HG02759 (cell line): Measurements from ENCODE around the gene PARP9.
"Not testable (repeated sequence)": the region's sequence is repeated elsewhere in the genome, so short reads cannot be mapped to it uniquely, and the experiment has no call there.

Experiments
- ATAC-seq: cut with Tn5 transposase; IDR thresholded peaks from one replicate; pipeline ENCODE4 v1.9.1; 2021; ENCODE audit warnings: mild to moderate bottlenecking, moderate library complexity; ENCODE audit not compliant: unreplicated experiment

The PARP9 gene

DNA sequence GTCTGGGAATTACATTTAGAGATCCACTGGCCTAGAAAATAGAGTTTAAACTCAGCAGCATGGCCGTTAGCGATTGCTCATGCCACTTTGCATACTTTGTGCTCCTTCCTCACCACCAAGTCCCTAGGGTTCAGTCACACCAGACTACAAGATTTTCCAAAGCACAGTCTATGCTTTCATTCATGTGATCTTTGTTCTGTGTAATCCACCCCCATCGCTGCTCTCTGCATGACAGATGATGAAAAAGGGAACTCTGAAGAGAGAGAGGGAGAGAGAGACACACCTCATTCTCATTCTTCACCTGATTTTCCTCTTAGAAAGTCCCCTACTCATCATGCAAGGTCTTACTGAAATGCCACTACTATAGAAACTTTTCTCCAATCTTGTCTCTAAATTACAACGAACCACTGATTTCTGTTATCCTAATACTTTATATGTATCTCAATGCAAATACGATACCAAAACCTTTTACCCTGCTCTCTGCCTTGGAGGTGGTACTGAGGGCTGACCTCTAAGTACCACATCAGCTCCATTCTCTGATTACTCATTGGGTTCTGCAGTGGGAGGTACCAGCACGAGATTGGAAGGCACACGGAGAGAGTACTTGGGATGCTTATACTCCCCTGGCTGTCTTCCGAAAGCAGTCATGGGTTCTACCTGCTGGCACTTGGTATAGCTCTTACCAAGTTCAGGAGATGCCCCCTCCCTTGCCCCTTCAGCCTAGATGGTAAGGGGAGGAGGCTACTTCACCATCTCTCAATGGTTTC lies 12.3 kb upstream of the PARP9 start:
- peak; percentile 88 for ATAC-seq

GRCh38 chr3:122572940-122573412 lies 8.9 kb upstream of the PARP9 start:
- ATAC-seq, result no peak

DNA sequence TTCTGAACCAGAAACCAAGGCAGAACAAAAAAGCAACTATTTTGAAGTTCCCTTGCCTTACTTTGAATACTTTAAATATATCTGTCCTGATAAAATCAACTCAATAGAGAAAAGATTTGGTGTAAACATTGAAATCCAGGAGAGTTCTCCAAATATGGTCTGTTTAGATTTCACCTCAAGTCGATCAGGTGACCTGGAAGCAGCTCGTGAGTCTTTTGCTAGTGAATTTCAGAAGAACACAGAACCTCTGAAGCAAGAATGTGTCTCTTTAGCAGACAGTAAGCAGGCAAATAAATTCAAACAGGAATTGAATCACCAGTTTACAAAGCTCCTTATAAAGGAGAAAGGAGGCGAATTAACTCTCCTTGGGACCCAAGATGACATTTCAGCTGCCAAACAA lies 4.7 kb upstream of the PARP9 start:
- ATAC-seq, result no peak

DNA sequence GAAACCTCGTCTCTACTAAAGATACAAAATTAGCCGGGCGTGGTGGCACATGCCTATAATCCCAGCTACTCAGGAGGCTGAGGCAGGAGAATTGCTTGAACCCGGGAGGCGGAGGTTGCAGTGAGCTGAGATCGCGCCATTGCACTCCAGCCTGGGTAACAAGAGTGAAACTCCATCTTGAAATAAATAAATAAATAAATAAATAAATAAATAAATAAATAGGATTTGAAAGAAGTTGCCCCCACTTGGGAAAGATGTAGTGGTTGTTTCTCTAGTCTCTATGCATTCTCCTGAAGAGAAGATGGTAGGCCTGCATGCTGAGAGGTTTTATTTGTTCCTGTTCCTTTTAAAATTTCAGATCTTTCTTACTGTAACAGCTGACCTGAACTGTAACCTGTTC lies 4.0 kb upstream of the PARP9 start:
- ATAC-seq, result not testable (repeated sequence)

DNA sequence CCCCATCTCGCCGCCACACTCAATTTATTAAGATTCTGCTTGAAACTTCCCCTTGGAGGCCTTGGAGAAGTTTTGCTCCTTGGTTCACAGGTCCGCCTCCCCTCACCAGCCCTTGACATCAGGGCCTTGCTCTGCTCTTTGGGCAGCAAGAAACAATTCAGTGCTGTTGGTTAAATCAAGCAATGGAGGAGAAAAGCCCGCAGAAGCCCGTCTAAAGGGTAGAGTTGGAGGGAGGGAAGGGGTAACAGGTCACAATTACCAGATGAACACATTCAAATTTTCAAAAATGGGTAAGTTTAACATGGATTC lies 429 bp downstream of the PARP9 start:
- ATAC-seq, result peak; percentile 27

DNA sequence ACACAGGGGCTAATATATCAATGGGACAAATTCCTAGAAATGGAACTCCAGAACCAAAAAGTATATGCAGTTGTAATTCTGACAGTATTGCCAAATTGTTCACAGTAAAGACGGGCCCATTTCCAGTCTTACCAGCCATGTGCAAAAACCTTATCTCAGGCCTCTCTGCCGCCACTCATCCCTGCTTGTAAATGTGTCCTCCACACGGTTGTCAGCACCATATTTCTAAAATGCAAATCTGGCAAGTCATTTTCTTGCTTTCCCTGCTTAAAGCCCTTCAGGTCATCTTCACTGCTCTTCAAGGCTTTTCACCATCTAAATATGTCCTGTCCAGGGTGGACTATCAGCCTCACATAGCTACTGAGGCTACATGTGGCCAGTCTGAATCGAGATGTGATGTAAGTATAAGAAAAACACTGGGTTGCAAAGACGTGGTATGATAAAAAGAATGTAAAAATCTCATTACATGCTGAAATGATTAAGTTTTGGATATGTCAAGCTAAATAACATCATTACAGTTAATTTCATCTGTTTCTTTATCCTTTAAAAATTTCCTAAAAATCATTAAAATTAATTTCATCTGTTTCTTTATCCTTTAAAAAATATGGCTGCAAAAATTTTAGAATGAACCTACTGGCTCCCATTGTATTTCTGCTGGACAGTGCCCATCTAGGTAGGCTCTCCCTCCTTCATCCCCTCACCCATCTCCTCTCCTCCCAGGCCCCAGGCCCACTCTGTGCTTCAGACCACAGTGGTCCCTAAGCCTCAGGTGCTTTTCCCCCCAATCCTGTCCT lies 980 bp downstream of the PARP9 start:
- no peak for ATAC-seq

- no peak for ATAC-seq
These were observed 3.4 kb downstream of the PARP9 start for GRCh38 chr3:122560680-122561079.

DNA sequence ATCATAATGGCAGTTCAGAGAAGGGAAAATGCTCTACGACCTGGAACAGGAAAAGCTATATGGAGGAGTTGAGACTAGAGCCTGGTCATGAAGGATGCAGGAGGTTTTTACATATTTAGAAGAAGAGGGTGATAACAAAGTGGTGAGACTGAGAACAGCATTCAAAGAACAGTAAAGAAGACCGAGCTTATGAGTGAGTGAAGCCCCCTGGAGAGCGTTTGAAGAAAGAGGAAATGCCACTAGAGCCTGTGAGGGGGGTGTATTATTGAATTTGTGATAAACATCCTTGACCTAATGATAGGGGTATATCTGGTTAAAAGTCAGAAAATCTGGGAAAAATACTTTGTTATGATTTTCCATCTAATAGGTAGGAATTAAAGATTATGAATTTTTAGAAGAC lies 4.2 kb downstream of the PARP9 start:
- ATAC-seq, result no peak

DNA sequence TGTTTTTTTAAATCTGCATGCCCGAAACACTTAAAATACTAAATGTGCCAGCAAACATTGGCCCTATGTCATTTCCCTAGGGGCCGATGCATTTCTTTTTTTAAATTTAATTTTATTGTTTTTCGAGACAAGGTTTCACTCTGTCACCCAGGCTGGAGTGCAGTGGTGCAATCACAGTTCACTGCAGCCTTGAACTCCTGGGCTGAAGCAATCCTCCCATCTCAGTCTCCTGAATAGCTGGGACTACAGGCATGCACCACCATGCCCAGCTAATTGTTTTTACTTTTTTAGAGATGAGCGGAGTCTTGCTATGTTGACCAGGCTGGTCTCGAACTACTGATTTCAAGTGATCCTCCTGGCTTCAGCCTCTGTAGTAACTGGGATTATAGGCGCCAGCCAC lies 5.5 kb downstream of the PARP9 start:
- no peak for ATAC-seq

GRCh38 chr3:122557356-122557755 lies 6.7 kb downstream of the PARP9 start:
- ATAC-seq, result no peak

DNA sequence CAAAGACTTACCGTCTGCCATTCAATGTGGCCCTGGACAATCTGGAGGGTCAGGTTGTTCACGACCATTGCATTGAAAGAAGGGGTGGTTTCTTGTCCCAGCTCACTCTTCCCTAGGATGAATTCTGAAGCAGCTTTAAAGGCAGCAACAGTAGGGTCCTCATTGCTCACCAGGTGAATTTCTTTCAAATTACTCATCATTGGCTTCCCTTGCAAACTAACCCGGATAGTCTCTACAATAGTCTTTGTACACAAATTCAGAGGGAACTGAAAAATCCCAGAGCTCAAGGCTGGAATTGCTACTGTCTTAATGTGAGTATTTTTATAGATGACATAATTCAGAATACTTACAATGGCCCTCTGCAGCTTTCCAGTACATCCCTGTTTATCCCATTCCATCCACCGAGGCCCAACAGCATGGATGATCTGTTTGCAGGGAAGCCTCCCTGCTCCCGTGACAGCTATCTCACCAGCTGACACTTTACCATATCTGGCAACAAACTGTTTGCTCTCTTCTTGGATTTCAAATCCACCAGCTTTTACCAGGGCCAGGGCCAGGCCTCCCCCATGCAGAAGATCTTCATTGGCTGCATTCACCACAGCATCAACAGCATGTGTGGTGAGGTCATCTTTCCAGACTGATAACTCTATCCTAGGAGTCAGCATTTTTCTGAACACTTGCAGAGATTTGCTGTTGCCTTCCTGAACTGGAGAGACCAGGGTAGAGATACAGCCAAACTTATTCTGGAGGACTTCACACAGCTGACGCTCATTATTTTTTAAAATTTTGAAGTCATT lies 8.6 kb downstream of the PARP9 start:
- ATAC-seq, result no peak

DNA sequence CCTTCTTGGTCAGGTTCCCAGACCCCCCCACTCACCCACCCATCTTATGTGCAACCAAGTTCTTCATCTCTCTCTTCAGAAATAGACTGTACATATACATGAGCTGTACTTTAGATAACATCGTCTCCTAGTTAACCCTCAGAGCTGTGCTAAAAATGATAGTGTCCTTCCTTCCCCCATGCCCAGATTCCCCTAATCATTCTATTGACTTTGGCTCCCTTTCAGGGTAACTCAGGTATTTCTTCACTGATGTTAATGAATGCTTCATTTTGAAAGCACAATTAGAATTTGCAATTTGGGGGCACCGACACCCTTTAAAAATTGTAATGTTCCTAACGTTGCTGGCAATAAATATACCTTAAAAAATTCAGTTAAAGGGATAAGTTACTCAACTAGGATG lies 10.9 kb downstream of the PARP9 start:
- ATAC-seq, result no peak

DNA sequence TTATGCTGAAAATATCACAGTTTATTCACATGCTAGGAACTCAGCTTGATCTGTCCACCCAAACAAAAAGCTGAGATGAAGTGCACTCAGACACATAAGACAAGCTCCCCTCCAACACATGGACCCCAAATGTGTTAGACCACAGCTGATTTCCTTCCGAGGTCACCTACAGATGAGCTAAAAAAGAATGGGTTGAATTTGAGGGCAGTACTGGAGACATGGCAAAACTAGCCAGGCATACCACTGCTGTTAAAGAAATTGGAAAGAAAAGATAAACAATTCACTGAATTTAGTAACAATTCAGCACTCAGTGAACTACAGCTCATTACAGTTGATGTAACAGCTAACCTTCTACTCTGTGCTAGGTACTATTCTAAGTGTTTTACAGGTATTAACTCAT lies 15.5 kb downstream of the PARP9 start:
- no peak for ATAC-seq

- no peak for ATAC-seq
These were observed 16.0 kb downstream of the PARP9 start for GRCh38 chr3:122548076-122548475.

GRCh38 chr3:122546151-122546550 lies 17.9 kb downstream of the PARP9 start:
- no peak for ATAC-seq

- no peak for ATAC-seq
These were observed 25.1 kb downstream of the PARP9 start for GRCh38 chr3:122538956-122539490.

DNA sequence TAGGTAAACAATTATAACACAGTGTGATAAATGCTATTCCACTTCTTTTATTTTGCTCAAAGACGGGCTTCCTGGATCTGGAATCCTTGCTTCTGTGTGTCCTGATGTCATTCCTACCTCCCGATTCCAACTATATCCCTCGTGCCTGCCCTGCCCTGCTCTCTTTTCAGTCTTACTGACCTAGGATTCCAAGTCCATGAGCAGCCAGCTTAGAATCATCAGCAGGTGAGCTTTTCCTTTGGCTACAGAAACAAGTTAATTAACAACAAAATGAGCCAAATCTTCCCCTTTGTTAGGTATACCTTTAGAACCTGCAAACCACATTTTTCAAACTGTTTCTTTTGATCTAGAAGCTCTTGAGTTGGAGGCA lies 27.5 kb downstream of the PARP9 start:
- ATAC-seq, result no peak

- no peak for ATAC-seq
These were observed 28.0 kb downstream of the PARP9 start for GRCh38 chr3:122535964-122536631.

DNA sequence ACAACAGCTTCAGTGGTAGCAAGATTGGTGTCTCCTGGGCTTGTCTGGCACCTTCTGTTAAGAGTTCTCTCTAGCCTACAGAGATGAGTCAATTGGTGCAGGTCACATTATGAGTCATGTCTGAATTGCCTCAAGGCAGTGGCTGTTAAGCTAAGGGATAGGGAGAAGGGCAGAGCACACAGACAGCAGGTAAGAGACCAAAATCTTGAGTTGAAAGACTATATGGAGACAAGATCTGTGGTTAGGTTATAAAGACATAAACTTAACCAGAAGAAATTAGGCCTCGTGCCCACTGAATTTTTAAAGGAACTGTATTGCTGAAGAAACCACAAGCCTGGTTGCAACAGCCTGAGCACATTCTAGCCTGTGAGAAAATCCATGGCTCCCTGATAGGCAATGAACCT lies 30.2 kb downstream of the PARP9 start:
- ATAC-seq, result peak; percentile 100

DNA sequence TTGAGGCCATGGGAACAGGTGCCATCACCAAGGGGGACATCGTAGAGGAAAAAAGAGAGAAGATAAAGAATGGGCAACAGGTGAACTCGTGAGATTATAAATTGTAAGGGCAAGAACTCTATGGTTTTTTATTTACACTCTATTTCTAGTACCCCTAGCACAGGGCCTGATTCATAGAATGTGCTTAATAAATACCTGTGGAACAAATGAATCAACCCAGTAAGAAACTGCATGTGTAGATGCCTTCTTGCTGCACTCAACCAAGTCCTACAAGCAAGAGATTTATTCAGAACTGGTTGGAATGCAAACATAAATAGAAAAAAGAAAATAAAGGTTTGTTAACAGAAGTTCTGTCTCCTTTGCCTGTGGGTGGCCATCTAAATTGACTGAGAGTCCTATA lies 30.6 kb downstream of the PARP9 start:
- peak; percentile 9 for ATAC-seq

DNA sequence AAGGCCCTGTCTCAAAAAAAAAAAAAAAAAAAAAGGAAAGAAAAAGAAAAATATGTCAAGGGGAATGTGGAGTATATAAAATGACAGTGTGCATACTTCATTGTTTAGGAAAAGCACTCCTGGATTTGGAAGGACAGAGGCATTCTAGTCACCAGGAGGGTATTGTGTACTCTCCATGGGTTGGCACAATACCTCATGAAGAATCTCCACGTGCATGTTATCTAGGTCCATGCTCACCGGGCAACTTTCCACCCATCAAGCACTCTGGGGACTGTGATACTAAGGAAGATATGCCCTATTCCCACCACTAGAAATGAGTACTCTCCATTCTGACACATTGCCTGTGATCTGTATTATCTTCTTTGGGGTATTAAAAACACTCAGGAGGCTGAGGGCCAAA lies 33.9 kb downstream of the PARP9 start:
- ATAC-seq, result no peak
